ENCODE results near the gene C16orf90.

- TF ChIP-seq, protein P1, sequence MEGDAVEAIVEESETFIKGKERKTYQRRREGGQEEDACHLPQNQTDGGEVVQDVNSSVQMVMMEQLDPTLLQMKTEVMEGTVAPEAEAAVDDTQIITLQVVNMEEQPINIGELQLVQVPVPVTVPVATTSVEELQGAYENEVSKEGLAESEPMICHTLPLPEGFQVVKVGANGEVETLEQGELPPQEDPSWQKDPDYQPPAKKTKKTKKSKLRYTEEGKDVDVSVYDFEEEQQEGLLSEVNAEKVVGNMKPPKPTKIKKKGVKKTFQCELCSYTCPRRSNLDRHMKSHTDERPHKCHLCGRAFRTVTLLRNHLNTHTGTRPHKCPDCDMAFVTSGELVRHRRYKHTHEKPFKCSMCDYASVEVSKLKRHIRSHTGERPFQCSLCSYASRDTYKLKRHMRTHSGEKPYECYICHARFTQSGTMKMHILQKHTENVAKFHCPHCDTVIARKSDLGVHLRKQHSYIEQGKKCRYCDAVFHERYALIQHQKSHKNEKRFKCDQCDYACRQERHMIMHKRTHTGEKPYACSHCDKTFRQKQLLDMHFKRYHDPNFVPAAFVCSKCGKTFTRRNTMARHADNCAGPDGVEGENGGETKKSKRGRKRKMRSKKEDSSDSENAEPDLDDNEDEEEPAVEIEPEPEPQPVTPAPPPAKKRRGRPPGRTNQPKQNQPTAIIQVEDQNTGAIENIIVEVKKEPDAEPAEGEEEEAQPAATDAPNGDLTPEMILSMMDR (IDR thresholded peaks at IDR 0.05) = no peak
- TF ChIP-seq POLR2A (IDR thresholded peaks at IDR 0.05) = no peak
Observed at GRCh38 chr16:3519581-3519980, 24.3 kb upstream of the C16orf90 start.

Measured in thyroid gland (tissue), 4 donors.